GM19193 (cell line): ENCODE data around the gene TIGIT.

Experiments
- POLR2A ChIP-seq: IDR thresholded peaks from 4 replicates; pipeline ENCODE4 v1.6.1; 2011; ENCODE audit not compliant: insufficient read depth, insufficient read length; ENCODE audit errors: extremely low read depth

Gene TIGIT

GRCh38 chr3:114299941-114300624, 6.3 kb downstream of the TIGIT start:
- TF ChIP-seq POLR2A, result no peak

- no peak for TF ChIP-seq POLR2A
Observed at GRCh38 chr3:114307222-114307830, 13.5 kb downstream of the TIGIT start.

- no peak for TF ChIP-seq POLR2A
Observed at GRCh38 chr3:114307832-114308231, 14.0 kb downstream of the TIGIT start.

GRCh38 chr3:114308377-114308776, 14.5 kb downstream of the TIGIT start:
- no peak for TF ChIP-seq POLR2A

- TF ChIP-seq POLR2A, result peak; percentile 43
Observed at GRCh38 chr3:114308830-114309229, 15.0 kb downstream of the TIGIT start.

- TF ChIP-seq POLR2A, result no peak
Observed at GRCh38 chr3:114310695-114311094, 16.9 kb downstream of the TIGIT start.

- TF ChIP-seq POLR2A, result no peak
Observed at GRCh38 chr3:114313426-114313825, 19.6 kb downstream of the TIGIT start.

- TF ChIP-seq POLR2A, result no peak
Observed at GRCh38 chr3:114314282-114314681, 20.5 kb downstream of the TIGIT start.

- no peak for TF ChIP-seq POLR2A
Observed at GRCh38 chr3:114318295-114318694, 24.5 kb downstream of the TIGIT start.

- no peak for TF ChIP-seq POLR2A
Observed at GRCh38 chr3:114319453-114319852, 25.6 kb downstream of the TIGIT start.

- TF ChIP-seq POLR2A, result no peak
Observed at GRCh38 chr3:114320246-114320645, 26.4 kb downstream of the TIGIT start.

GRCh38 chr3:114323546-114324254, 29.9 kb downstream of the TIGIT start:
- no peak for TF ChIP-seq POLR2A

- TF ChIP-seq POLR2A, result no peak
Observed at GRCh38 chr3:114327665-114328064, 33.8 kb downstream of the TIGIT start.

- TF ChIP-seq POLR2A, result no peak
Observed at GRCh38 chr3:114328345-114328744, 34.5 kb downstream of the TIGIT start.

- TF ChIP-seq POLR2A, result no peak
Observed at GRCh38 chr3:114329823-114330222, 36.0 kb downstream of the TIGIT start.

GRCh38 chr3:114331007-114331406, 37.2 kb downstream of the TIGIT start:
- TF ChIP-seq POLR2A, result no peak

- no peak for TF ChIP-seq POLR2A
Observed at GRCh38 chr3:114331710-114332109, 37.9 kb downstream of the TIGIT start.
